Forelimb muscle (tissue), 1 donor: ENCODE data around the gene FMNL1. TPM values are rescaled to one million over a fixed set of nuclear protein-coding genes. Genes with fewer than 3 reads are reported as not detected.

ENCODE experiments used
- DNase-seq: peaks from one replicate; pipeline ENCODE4 v3.0.0-alpha.2; 2013; ENCODE audit warnings: low read depth
- polyA plus RNA-seq: library from polyadenylated mRNA; unstranded; fragments of 120-200 nt; gene quantifications from one replicate; pipeline ENCODE4 v1.2.1, GENCODE V29; 2013; ENCODE audit not compliant: insufficient read length

FMNL1 gene
- polyA plus RNA-seq, 1 donor: 4.4 TPM

DNA sequence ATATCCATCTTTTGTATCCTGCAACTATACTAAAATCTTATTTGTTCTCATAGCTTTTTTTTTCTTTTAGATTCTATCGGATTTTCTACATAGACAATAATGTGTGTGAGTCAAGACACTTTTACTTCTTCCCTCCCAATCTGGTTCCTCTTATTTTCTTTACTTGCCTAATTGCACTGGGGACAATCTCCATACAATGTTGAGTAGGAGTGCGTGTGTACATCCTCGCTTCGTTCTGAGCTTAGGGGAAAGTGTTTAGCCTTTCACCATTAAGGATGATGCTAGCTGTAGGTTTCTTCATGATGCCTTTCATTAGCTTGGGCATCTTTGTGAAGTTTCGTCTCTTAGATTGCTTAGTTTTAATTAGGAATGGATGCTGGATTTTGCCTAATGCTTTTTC is 37.3 kb downstream of the FMNL1 start:
- no peak for DNase-seq

DNA sequence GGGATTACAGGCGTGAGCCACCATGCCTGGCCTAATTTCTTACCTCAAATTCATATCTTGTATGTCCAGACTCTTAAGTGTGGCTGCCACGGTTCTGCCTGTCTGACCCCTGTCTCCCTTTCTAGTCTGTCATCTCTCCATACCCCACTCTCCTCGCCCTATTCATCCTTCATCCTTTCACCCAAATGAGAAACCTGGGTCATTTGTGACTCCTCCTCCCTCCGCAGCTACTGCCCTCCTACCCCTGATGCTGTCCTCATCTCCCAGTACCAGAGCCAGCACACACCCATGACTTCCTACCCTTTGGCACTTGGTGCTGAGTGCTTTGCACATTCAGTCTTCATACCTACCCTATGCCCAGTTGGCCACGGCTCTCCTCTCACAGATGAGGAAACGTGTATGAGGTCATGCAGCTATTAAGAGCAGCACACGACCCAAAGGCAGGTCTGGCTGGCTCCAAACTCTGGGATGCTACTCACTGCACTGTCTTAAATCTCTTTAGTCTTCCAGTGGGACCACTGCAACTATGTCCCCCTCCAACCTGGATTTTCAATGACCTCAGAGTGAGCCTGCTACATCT is 38.6 kb downstream of the FMNL1 start:
- no peak for DNase-seq

DNA sequence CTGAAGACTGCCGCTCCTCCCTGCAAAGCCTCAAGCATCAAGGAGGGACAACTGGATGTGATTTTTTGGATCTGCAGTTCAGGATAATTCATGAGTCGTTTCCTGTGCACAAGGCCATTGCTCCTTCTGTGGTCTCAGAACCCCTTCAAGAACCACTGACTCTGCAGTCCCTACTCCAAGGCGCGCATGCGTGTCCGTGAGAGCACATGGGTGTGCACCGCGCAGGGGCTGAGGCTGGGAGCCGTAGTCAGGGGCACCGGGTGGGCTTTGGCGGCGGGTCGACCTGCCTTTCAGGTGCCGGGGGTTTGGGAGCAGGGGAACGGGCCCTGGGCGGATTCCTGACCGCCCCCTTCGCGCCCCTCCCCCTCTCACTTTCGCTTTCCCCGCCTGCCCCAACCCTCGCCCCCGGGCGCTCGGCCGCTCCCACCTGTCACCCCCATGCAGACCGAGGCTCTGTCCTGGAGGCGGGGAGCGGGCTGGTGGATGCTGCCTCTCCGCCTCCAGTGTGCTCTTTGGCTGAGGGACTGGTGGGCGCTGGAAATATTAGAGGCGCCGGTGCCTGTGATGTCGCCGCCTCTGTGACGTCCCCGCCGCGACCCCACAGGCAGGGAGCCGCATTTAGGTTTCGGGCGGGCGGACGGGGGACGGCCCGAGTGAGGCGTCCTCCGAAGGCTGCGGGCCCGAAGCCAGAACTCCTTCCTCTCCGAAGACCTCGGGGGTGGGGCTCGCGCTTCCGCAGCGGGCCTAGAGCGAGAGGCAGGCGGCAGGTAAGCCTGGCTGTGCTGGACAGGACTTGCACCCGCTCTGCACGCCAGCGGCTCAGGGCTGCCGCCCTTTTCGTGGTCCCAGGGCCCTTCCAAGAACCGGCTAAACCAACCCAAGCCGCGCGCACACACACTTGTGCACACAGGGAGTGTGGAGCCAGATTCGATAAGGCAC is 40.2 kb downstream of the FMNL1 start, which contains the start of gene SPATA32:
Gene SPATA32 (minus strand): TSS at position 518 of the 939 bp plus-strand sequence. CDS start 78 bp downstream, at position 440.
- no peak for DNase-seq

DNA sequence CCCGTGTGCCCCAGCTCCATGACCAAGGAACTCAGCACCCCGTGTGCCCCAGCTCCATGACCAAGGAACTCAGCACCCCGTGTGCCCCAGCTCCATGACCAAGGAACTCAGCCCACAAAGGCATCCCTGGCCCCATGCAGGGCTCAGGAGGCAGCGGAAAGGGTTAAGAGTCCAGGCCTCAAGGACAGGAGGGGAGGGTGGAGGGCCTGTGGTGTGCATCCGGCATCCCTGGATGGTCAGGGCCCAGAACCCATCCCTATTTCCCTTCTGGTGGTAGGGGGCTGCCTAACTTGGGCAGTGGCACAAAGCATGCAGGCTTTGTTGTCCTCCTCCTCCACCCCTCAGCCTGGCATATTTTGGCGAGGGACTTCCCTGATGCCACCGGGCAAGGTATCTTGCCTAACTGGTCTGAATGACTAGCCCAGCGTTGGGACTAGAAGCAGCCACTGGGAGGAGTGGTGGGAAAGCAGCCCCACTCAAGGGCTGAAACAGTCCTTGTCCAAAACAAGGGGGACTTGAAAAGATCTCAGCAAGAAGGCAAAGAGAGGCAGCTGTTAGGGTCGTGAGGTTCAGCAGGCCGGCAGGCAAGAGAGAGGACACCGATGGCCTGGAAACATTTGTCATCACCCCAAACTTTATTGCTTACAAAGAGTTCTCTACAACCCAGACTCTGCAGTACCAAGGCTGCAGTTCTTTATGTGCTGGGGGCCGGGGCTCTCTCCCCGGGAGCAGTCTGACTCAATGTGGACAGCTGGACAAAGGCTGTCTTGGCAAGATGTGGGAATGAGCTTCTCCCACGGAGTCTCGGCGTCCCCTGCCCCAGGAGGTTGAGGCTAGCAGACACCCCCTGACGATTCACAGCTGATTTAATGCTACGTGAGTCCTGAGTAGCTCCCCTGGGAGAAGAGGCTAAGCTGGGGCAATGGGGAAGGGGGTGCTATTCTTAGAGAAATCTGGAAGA is 41.1 kb downstream of the FMNL1 start:
- DNase-seq: no peak

DNA sequence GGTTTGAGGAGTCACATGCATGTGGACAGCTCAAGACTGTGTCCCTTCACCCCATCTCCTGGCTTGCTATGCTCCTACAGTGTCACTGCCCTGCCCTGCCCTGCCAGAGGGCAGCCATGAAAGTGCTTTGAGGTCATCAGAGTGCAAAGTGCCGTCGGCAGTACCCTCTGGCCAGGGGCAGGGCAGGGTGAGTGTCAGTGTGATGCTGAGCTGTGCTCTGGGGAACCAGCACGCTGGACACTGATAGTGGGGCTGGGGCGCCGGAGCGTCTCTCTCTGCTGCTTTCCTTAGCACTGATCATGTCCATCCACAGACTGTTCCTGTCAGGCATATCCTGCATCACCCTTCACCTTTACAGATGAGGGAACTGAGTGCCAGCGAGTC is 41.8 kb downstream of the FMNL1 start:
- no peak for DNase-seq

DNA sequence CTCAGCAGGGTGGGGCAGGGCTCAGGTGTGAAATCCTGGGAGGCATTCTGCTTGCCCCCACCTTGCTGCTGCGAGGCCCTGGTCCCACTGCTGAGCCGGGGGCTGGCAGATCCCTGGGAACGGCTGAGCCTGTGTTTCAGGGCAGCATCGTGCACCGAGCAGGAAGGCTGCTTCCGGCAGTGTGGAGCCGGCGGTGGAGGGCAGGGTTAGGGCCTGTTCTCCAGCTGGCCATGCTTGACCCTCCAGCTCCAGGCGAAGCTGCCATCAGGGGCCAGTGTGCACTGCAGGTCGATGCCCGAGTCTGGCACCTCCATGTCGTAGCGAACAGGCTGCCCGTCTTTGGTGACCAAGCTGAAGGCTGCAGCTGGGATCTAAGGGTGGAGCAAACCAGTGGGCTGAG is 42.7 kb downstream of the FMNL1 start:
- DNase-seq: no peak

DNA sequence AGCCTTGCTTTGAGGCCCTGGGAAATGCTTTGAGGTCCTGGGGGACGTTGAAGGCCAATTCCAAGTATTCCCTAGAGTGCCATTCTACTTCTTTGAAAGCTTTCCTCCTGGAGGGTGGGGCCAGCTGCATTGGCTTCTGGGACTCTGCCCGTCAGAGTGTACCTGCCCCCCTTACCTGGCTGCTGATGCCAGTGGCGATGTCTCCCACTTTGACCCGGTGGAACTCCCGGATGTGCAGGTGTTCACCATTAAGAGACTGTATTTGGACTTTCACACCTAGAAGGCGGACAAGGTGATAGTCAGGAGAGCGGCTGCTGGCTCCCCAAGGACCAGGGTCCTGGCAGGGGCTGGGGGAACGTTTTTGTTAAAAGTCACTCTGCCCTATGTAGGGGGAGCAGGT is 43.3 kb downstream of the FMNL1 start:
- DNase-seq: no peak

DNA sequence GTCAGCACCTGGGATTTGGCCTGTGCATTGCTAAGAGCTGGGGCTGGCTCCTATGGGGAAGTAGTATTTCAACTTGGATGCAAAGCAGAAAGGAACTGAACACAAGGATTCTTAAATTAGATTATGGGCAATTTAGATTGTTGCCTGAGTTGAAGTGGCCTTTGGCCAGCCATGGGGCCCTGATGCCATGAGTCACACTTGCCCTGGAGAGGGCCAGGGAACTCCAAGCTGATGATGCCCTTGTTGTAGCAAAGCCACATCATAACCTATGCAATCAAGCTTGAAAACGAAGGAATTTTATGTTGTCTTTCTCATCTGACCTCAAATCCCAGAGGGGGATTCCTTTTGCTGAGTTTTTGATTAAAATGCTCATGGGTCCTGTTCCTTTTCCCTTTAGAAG is 44.1 kb downstream of the FMNL1 start:
- no peak for DNase-seq

DNA sequence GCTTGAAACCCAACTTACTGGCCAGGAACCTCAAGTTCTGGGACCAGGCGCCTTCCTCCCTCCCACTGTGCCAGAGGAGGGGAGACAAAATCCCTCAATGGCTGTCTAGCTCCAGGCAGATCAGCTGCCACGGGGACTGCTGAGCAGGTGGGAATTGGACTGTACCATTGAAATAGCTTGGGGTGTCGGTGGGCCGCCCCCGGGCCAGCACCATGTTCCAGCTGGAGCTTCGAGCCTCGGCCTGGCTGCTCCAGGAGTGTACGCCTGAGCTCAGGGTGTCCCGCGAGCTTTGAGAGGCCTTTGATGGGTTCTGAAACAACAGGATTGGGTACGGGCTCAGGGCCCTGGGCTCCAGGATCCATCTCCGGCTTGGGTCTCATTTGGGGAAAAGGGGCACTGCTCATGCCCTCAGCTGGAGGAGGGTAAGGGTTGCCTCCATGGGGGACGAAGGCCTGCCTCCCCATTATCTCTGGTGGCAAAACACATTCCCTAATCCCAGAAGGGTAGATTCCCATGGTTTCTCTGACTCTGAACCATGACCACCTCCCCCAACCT is 44.8 kb downstream of the FMNL1 start:
- DNase-seq: no peak

DNA sequence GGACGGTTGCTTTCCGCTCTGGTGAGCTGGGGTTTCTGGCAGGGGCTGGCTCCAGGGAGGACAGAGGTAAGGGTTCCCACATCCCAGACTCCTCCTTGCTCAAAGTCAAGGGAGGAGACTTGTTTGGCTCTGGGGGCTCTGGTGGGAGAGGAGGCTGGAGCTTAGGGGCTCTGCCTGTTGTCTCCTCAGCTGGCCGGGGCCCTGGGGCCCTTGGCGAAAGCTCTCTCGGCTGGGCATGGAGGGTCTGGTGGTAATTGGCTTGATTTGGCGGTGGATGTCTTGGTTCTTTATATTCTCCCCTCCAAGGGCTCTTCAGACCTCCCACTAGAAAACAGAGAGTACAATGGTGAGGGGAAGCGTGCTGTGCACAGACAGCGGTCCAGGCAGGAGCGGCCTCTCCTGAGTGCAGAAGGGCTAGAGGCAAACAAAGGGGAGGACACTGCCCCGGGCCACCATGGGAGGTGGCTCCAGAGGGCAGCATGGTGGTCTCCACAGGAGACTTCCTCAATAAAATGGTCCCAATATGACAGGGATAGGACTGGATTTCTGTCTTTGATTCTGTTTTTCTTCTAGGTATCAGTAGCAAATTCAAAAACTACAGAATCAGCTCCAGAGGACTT is 45.9 kb downstream of the FMNL1 start:
- DNase-seq: no peak

DNA sequence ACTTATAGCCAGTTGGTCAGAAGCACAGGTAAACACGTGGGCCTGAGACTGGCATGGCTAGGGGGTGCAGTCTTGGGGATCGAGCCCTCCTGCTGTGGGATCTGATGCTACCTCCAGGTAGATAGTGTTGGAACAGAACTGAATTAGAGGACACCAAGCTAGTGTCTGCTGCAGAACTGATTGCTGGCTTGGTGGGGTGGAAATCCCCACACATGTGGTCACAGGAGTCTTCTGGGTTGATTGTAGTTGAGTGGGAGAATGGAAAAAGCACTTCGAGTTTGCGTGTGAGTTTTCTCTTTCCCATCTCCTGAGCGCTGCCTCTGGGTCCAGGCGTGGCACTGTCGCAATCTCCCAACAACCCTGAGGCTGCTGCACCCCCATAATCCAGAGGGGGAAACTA is 48.2 kb downstream of the FMNL1 start:
- no peak for DNase-seq

DNA sequence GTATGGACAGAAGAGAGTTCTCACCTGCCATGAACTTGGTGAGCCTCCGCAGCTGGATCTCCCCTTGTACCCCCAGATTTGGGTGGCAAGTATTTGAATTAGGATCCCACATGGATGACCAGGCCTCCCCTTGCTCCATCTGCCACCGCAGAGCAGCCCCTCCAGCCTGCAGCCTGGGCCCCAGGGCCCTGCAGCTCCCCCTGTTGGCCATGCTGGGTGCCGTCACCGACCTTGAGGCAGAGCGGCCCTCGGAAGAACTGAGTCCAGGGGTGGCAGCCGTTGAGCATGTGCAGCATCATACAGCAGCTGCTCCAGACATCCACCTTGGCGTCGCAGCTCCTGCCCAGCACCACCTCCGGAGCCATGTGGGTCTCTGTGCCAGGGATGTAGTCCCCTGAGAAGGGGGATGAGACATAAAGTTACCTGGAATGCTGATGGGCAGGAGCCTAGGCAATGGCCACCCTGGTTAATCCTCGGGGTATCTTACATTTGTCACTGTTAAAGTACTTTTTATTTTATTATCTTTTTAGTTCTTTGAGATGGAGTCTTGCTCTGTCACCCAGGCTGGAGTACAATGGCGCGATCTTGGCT is 49.2 kb downstream of the FMNL1 start:
- no peak for DNase-seq

DNA sequence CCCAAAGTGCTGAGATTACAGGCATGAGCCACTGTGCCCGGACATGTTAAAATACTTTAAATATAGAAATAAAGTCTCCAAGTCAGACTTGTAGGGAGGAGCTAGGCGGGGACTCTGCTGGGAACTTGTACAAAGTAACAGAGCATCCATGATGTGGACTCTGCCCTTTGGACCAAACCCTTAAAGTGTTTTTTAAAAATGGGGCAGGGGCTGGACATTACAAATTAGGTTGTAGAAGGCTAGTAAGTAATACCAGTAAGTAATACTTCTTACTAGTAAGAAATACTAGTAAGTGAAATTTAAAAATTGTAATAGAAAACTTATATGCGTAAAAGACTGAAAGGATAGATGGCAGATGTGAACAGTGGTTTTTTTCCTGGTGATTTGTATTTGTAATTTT is 49.9 kb downstream of the FMNL1 start:
- no peak for DNase-seq

DNA sequence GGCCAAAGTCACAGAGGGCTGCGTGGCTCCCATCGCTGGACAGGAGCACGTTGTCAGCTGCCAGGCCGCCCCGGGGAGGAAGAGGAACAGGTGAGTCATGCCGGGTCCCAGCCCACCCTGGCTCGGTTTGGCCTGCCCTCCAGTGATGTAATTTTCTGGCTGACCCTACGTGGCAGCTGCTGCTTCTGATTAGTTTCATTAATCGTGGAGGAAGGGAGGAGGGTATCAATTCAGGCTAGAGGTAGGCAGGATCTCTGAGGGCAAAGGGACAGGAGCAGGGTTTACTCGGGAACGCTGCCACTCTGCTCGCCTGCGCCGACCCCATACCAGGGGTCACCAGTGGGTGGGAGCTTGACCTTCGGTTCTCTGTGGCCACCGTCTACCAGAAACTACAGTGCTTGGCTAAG is 51.9 kb downstream of the FMNL1 start:
- DNase-seq: no peak

DNA sequence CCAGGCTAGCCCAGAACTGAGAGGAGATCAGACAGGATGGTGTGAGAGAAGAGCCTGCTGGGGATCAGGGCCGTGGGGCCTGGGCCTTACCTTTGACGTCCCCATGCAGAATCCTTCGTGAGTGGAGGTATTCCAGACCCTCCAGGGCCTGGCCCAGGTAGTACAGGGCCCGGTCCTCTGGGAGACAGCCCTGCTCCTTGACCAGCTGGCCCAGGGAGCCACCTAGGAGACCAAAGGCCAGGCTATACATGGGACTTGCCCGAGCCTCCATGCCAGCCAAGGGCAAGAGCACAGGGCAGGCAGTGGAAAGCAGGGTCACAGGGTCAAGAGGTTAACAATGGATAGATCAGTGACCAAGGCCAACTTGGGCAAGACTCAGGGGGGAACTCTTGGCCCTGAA is 52.3 kb downstream of the FMNL1 start:
- no peak for DNase-seq

DNA sequence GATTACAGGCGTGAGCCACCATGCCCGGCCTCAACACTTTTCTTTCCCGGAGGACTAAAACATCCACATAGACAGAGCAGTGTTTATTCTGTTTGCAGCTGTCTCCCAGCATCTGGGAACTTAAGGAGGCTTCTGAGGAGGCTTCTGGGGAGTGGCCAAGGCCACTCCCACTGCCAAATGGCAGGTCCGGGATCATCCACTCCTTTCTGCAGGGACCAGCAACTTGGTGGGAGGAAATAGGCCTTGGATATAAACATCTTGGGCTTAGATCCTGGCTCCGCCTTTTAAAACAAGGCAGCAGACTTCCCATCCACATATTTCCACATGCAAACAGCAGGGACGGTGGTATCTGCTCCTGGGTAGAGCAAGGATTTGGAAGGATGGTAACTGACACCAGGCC is 54.3 kb downstream of the FMNL1 start:
- DNase-seq: no peak

DNA sequence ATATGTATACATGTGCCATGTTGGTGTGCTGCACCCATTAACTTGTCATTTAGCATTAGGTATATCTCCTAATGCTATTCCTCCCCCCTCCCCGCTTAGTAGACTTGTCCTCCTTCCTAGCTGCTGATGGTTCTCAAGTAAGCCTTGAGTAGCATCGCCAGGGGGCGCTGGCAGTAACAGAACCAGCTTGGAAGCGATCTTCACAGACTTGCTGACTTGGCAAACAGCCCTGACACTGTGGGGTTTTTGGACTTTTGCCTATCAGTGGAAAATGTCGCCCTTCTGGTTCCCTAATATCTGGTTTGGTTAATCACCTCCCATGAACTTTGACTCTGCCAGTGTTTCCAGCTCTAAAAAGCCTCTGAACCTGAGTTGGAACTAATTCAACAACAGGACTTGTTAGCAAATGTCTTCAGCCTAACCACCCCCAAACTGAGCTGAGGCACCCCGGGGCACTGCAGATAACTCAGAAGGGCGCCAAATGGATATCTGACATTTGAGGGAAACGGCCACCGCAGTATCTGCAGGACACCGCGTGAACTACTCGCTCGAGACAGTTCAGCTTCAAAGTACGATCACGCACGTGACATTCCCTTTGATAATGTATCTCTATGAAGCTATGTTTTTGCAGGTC is 55.6 kb downstream of the FMNL1 start:
- peak; percentile 64 for DNase-seq

DNA sequence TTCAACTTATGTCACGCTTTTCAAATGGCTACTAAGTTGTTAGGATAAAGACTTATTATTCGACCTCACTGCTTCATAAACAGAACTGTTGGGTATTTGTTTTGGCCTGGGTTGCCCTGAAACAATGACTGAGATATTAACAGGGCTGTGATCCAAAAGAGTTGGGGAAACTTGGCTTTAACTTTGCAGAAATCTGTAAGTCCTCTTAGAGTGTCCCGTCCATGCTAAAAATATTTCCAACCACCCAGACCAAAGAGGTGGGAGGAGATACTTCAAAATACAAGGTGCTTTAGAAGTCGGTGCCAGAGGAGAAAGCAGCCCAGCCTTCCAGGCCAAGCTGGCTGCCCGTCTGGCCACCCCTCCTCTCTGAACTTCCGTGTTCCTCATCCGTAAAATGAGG is 56.3 kb downstream of the FMNL1 start:
- DNase-seq: no peak

DNA sequence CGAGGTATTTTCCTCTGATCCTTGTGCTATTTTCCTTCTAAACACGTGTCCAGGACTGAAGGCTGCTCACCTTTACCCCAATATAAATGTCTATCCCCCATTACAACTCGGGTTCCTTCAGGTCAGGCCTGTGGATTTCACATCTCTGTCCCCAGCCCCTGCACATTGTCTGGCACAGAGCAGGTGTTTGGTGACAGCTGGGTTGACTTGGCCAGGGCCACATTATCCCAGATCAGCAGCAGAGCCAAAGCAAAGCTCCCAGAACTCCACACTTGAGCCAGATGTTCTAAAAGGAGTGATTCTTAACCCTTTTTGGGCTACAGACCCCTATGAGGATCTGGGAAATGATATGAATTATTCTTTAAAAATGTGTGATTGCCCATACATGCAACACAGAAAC is 58.2 kb downstream of the FMNL1 start:
- no peak for DNase-seq
